ENCODE results near the gene ZNF823.

- TF ChIP-seq, protein P1, sequence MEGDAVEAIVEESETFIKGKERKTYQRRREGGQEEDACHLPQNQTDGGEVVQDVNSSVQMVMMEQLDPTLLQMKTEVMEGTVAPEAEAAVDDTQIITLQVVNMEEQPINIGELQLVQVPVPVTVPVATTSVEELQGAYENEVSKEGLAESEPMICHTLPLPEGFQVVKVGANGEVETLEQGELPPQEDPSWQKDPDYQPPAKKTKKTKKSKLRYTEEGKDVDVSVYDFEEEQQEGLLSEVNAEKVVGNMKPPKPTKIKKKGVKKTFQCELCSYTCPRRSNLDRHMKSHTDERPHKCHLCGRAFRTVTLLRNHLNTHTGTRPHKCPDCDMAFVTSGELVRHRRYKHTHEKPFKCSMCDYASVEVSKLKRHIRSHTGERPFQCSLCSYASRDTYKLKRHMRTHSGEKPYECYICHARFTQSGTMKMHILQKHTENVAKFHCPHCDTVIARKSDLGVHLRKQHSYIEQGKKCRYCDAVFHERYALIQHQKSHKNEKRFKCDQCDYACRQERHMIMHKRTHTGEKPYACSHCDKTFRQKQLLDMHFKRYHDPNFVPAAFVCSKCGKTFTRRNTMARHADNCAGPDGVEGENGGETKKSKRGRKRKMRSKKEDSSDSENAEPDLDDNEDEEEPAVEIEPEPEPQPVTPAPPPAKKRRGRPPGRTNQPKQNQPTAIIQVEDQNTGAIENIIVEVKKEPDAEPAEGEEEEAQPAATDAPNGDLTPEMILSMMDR (IDR thresholded peaks at IDR 0.05; ENCODE audit: extremely low read depth in 1 of 2, insufficient read depth in 1 of 2, low read depth in 1 of 2, low read length in 2 of 2), result peak; percentile 47 to 58
- TF ChIP-seq POLR2AphosphoS5 (IDR thresholded peaks at IDR 0.05; ENCODE audit: insufficient read depth, low read depth, low read length), result no peak
- TF ChIP-seq GATA2 (IDR thresholded peaks at IDR 0.05; ENCODE audit: insufficient read depth, insufficient read length, low read depth, low read length), result no peak
- TF ChIP-seq POLR2A (IDR thresholded peaks at IDR 0.05; ENCODE audit: low read depth, low read length), result no peak
- no peak for TF ChIP-seq EZH2 (IDR thresholded peaks at IDR 0.05; ENCODE audit: borderline replicate concordance, low read depth, low read length, severe bottlenecking)
- TF ChIP-seq MAX (IDR thresholded peaks at IDR 0.05; ENCODE audit: insufficient read depth, insufficient read length), result no peak
- no peak for TF ChIP-seq JUN (IDR thresholded peaks at IDR 0.05; ENCODE audit: borderline replicate concordance, insufficient read depth, insufficient read length, low read depth)
- no peak for TF ChIP-seq FOS (IDR thresholded peaks at IDR 0.05; ENCODE audit: borderline replicate concordance, insufficient read depth, low read length)
Observed at GRCh38 chr19:11699931-11700794, 38.6 kb downstream of the ZNF823 start.

All from endothelial cell of umbilical vein (primary cell).